Duodenal mucosa (tissue), 2 donors: ENCODE data around the gene RNF135.
"Not testable (repeated sequence)": the region's sequence is repeated elsewhere in the genome, so short reads cannot be mapped to it uniquely, and the experiment has no call there.

ENCODE experiments used
- H3K27ac ChIP-seq: one replicate; pipeline ENCODE4 v1.7.0; 2013; ENCODE audit warnings: low read depth, low read length
- H3K27me3 ChIP-seq, 2 donors: one replicate each; pipeline ENCODE4 v1.7.0; 2013; ENCODE audit warnings: low read length in 2 of 2, control low read depth in 1 of 2; ENCODE audit not compliant: insufficient read depth in 2 of 2, control insufficient read depth in 1 of 2
- H3K36me3 ChIP-seq, 2 donors: one replicate each; pipeline ENCODE4 v1.7.0; 2013; ENCODE audit warnings: low read length in 2 of 2, control low read depth in 1 of 2; ENCODE audit not compliant: insufficient read depth in 2 of 2, control insufficient read depth in 1 of 2
- H3K4me1 ChIP-seq, 2 donors: one replicate each; pipeline ENCODE4 v1.7.0; 2013; ENCODE audit warnings: low read length in 2 of 2, control low read depth in 1 of 2; ENCODE audit not compliant: insufficient read depth in 2 of 2, control insufficient read depth in 1 of 2
- H3K4me3 ChIP-seq, 2 donors: one replicate each; pipeline ENCODE4 v1.7.0; 2013; ENCODE audit warnings: low read length in 2 of 2, low read depth in 1 of 2
- H3K9ac ChIP-seq, 2 donors: one replicate each; pipeline ENCODE4 v1.7.0; 2013; ENCODE audit warnings: low read length in 2 of 2, low read depth in 1 of 2
- H3K9me3 ChIP-seq, 2 donors: one replicate each; pipeline ENCODE4 v1.7.0; 2013; ENCODE audit warnings: low read length in 2 of 2, control low read depth in 1 of 2; ENCODE audit not compliant: control insufficient read depth in 1 of 2

The RNF135 gene

DNA sequence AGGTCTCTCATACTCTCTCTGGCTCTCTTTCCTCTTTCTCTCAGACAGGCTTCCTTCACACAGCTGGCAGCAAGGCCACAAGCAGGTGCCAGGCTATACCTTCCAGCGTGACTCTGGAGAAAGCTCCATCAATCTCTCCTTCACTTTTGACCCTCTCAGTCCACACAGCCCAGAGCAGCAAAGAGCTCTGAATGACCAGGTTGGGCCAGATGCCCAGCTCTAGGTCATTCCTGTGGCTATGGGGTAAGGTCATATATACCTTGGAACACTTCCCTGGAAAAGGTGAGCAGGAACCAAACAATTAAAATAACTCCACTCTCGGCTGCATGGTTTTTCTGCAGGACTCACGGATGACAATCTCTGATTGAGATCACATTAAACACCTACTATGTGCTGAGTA is 40.3 kb upstream of the RNF135 start:
- H3K27ac ChIP-seq: no peak overlapping the region

DNA sequence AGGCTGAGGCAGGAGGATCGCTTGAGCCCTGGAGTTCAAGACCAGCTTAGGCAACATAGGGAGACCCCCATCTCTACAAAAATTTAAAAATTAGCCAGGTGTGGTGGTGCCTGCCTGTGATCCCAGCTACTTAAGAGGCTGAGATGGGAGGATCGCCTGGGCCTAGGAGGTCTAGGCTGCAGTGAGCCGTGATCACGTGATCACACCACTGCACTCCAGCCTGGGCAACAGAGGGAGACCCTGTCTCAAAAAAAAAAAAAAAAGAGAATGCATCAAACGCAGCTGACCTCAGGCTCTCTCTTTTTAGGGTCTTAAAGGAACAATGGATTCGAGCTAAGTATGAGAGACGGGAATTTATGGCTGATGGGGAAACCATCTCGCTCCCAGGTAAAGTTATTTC is 39.3 kb upstream of the RNF135 start:
- not testable (repeated sequence) for H3K27ac ChIP-seq, H3K27me3 ChIP-seq, H3K9ac ChIP-seq, H3K36me3 ChIP-seq, H3K9me3 ChIP-seq, H3K4me1 ChIP-seq, H3K4me3 ChIP-seq

More for the DNA sequence above, 40.3 kb upstream of the RNF135 start:
- Histone ChIP-seq H3K27me3 (no peaks in the 10 kb centered on the region), H3K9me3 (no peaks in the 10 kb centered on the region), H3K4me3 (no peak overlapping the region), H3K9ac (no peak overlapping the region), H3K4me1 (no peaks in the 10 kb centered on the region), H3K36me3 (peaks cover 0 to 4% of the 10 kb centered on the region in 2 donors)

DNA sequence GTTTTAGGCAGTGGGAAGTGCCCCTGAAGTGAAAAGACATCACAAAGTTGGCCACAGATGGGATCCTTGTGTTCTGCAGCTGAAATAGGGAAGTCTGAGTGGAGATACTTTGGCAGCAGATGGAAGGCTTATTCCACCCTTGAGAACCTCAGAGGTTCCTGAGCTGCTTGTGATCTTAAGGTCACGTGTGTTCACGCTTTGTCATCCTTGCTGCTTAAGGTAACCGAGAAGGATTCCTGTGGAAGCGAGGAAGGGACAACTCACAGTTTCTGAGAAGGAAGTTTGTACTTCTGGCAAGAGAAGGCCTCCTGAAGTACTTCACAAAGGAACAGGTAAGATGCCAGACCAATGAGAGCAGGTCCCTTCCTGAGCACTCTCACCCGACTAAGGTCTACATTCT is 36.9 kb upstream of the RNF135 start:
- H3K9me3 ChIP-seq: no peaks in the 10 kb centered on the region
- no peak overlapping the region for H3K9ac ChIP-seq
- H3K4me3 ChIP-seq: no peak overlapping the region
- H3K27me3 ChIP-seq: no peaks in the 10 kb centered on the region
- H3K27ac ChIP-seq: no peak overlapping the region
- no peaks in the 10 kb centered on the region for H3K4me1 ChIP-seq
- peaks cover 0 to 4% of the 10 kb centered on the region in 2 donors for H3K36me3 ChIP-seq

DNA sequence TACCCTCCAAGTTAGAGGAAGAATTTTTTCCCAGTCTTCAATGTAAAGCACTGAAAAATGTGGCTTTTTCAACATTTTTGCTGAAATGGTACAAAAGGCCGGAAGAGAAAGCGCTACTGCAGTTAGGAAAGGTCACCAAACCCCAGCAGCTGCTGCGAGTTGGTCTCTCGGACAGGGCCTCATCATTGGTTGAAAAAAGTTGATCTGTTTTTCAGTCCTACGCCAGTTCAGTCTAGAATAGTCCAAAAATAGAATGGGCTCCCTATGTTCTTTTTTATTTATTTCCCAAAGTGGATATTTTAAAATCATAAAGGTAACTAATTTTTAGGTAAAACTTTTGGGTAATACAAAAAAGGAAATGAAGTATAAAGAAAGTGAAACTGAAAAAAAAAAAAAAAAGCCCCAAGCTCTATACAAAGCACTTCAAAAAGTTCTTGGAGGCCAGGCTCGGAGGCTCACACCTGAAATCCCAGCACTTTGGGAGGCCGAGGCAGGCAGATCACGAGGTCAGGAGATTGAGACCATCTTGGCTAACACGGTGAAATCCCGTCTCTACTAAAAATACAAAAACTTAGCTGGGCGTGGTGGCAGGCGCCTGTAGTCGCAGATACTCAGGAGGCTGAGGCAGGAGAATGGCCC is 31.7 kb upstream of the RNF135 start:
- H3K27me3 ChIP-seq: no peaks in the 10 kb centered on the region
- H3K9ac ChIP-seq: no peak overlapping the region
- H3K4me3 ChIP-seq: no peak overlapping the region
- no peaks in the 10 kb centered on the region for H3K36me3 ChIP-seq
- no peaks in the 10 kb centered on the region for H3K9me3 ChIP-seq
- H3K4me1 ChIP-seq: no peaks in the 10 kb centered on the region
- H3K27ac ChIP-seq: no peak overlapping the region

DNA sequence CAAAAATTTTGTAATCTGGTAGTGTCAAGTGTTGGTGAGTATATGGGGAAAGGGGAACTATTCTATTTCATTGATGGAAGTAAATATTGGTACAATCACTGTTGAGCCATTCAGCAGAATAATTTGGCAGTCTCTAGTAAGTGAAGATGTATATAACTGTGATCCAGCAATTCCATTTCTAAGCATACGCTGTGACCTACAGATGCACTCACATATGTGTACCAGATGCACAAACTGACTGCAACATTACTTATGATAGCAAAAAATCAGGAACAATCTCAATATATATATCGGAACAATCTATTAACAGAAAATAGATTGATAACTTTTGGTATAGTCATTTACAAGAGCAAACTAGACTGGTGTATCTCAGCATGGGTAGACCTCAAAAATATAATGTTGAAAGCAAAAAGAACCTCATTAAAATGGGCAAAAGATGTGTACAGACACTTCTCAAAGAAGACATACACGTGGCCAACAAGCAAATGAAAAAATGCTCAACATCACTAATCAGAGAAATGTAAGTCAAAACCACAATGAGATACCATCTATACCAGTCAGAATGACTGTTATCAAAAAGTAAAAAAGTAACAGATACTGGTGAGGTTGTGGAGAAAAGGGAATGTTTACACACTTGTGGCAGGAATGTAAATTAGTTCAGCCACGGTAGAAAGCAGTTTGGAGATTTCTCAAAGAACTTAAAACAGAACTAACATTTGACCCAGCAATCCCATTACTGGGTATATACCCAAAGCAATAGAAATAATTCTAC is 28.3 kb upstream of the RNF135 start:
- no peaks in the 10 kb centered on the region for H3K4me1 ChIP-seq

DNA sequence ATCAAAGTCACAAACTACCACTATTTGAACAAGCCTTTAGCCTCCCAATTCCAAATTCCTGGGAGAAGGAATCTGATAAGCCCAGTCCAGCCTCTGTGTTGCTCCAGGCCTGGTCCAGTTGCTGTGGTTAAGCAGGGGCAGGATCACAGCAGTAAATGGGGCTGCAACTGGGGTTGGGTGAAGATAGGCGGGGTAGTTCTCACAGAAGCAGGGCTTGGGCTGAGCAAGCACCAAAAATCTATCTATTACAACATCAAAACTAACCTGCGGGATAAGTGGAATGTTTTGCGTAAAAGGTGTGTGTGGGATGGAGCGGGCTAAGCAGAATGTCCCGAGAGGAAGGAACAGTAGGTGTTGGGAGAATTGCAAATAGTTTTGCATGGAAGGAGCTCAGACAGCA is 23.0 kb upstream of the RNF135 start:
- H3K9ac ChIP-seq: no peak overlapping the region
- no peaks in the 10 kb centered on the region for H3K9me3 ChIP-seq
- peaks cover 16% of the 10 kb centered on the region in 2 donors for H3K4me1 ChIP-seq
- no peak overlapping the region for H3K4me3 ChIP-seq
- no peak overlapping the region for H3K27ac ChIP-seq
- no peaks in the 10 kb centered on the region for H3K27me3 ChIP-seq
- H3K36me3 ChIP-seq: no peaks in the 10 kb centered on the region

More for the DNA sequence above, 28.3 kb upstream of the RNF135 start:
- Histone ChIP-seq H3K27ac (no peak overlapping the region), H3K36me3 (no peaks in the 10 kb centered on the region), H3K9ac (no peak overlapping the region), H3K9me3 (no peaks in the 10 kb centered on the region), H3K27me3 (no peaks in the 10 kb centered on the region), H3K4me3 (no peak overlapping the region)

DNA sequence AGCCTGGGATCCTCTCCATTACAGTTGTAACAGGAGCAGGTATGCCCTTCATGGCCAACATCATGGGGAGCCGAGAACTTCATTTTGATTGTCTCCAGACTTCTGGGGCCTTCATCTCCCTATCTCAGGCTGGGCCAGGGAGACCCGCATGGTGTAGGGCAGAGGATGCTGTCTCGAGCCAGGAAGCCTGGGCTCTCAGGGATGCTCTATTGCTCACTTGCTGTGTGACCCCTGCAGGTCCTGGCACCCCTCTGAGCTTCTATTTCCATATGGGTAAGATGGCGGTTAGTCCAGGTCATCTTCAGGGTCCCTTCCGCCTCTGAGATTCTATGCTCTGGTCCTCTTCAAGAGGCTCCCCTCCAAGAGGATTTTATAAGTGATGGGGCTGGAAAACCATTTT is 20.6 kb upstream of the RNF135 start:
- Histone ChIP-seq H3K27me3 (no peaks in the 10 kb centered on the region), H3K4me1 (peaks cover 16% of the 10 kb centered on the region in 2 donors), H3K9ac (no peak overlapping the region), H3K27ac (no peak overlapping the region), H3K9me3 (no peaks in the 10 kb centered on the region), H3K4me3 (no peak overlapping the region), H3K36me3 (no peaks in the 10 kb centered on the region)

DNA sequence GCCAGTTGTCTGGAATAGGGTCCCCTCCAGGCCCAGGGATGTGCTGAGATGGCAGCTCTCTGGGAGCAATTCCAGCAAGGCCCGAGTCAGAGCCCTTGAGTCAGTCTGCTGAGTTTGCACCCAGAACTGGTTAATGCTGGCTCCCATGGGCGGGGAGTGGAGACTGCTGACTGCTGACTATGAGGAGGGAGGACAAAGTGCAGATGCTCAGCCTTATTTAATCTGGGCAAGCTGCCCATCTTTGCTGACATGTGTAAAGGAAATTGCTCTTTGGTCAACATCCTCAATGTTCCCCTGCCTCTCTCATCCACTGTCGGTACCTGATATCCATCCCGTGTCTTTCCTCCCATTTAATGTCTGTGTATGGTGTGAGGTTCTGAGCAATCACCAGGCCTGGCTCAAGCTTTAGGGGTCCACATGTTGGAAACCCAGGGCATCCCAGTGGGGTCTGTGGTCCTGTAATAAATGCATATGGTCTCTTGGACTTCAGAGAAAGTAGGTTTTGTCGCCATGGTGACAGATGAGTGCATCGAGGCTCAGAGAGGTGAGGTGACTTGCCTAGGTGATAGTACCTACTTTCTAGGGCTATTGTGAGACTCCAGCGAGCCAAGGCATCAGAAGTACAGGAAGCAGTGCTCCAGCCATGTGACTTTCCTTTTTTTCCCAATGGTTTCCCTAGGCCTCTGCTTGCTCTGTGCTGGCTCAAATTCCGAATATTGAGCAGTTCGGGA is 20.0 kb upstream of the RNF135 start:
- no peaks in the 10 kb centered on the region for H3K9me3 ChIP-seq
- peaks cover 16% of the 10 kb centered on the region in 2 donors for H3K4me1 ChIP-seq
- H3K4me3 ChIP-seq: no peak overlapping the region
- no peaks in the 10 kb centered on the region for H3K27me3 ChIP-seq
- no peak overlapping the region for H3K9ac ChIP-seq
- H3K27ac ChIP-seq: peak overlapping the region; percentile 13
- H3K36me3 ChIP-seq: no peaks in the 10 kb centered on the region

DNA sequence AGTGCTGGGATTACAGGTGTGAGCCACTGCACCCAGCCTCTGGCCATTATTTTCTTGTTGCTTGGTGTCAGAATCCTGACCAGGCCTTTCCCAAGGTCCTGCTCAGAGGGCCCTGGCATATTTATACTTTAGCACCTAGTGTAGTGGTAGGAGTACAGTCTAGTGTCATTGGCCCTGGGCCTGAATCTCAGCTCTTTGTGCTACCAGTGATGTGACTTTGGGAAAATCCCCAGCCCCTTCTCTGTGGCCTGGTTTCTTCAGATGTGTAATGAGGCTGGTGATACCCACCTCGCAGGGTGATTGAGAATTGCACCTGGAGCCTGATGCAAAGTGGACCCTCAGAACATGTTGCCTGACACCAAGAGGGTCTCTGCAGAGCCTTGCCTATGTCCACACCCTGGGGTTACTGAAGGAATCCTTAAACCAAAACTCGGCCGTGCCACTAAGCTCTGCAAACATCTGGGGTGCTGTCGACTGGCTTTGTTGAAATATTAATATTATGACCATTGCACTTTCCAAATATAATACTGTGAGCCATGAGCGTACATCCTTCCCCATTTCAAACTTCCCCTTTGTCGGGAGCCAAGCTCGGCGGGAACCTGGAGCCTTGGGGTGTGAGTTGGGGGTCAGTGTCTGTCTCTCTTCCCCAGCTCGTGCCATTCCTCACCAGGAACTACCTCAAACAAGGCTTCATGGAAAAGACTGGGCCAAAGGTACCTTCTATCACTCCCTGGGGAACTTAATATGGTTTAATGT is 18.0 kb upstream of the RNF135 start:
- Histone ChIP-seq H3K9me3 (no peaks in the 10 kb centered on the region), H3K9ac (no peak overlapping the region), H3K27me3 (no peaks in the 10 kb centered on the region), H3K27ac (no peak overlapping the region), H3K36me3 (no peaks in the 10 kb centered on the region), H3K4me1 (peaks cover 16% of the 10 kb centered on the region in 2 donors), H3K4me3 (no peak overlapping the region)
